Middle frontal gyrus (tissue), 1 donor: ENCODE data around the gene ISM1.

Experiments used
- DNase-seq: peaks from one replicate; pipeline ENCODE4 v3.0.0-alpha.2; 2015; ENCODE audit warnings: low spot score; ENCODE audit errors: extremely low spot score

Gene ISM1

DNA sequence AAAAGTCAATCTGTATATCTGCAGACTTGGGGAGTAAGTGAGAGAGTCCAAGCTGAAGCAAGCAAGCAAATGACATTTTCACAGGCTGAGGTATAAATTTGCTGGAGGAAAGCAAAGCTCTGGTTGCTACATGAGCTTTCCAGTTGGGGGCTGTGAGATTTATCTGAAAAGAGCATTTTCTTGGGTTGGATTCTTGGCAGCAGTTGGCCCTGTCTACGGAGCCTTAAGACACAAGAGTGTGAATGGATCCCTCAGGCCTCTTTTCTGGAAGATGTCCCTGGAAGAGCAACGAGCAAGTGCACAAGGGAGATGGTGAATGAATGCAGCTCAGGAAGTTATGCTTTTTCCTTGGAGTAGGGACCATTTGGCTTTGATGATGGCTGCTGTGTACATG is 30.8 kb downstream of the ISM1 start:
- no peak for DNase-seq

DNA sequence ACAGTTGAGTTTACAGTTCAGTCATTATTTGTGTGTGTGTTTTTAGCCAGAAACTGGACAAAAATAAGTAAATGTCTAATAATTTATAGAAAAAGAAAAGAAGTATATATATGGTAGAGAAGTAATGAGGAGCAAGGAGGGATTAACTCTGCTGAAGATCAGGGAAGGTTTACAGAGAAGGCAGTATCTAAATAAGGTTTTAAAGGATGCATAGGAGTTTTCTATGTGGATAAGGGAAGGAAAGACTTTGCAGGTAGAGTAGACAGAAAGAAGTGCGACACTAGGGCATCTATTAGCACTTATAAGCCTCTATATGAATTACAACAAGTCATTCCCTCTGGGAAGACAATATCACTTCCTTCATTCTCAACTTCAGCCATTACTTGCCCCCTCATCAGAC is 34.3 kb downstream of the ISM1 start:
- DNase-seq = no peak

DNA sequence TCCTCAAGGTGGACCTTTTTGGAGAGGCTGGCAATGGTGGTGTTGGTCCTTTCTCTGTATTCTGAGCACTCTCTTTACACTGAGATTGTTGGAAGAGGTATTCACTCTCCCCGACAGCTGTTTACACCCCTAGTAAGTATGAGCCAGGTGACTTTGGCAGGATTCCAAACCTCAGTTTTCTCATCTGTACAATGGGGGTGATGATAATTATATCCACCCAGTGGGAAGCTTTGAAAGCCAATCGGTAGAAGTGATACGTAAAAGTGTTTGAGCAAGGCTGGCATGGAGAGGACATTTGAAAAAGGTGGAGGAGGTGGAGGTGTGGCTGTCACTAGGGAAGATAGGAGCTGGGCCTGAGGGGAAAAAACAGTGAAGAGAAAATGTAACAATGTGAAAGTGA is 35.5 kb downstream of the ISM1 start:
- DNase-seq = no peak

DNA sequence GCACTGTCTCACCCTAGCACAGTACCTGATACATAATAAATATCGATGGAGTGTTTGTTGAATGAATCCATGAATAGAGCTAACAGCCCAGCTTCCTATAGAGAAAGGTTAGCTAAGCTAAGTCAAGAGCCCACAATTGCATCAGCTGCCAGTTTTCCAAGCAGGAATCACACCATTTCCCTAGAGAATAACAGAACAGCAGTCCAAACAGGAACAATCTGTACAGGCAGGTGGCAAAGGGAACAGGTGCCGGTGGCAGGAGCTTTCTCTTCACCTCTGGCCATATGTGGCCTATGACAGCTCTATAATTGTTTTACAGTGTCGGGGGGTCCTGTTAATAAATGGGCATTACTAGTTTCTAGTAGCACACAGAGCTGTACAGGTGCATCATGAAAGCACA is 38.8 kb downstream of the ISM1 start:
- DNase-seq = no peak

DNA sequence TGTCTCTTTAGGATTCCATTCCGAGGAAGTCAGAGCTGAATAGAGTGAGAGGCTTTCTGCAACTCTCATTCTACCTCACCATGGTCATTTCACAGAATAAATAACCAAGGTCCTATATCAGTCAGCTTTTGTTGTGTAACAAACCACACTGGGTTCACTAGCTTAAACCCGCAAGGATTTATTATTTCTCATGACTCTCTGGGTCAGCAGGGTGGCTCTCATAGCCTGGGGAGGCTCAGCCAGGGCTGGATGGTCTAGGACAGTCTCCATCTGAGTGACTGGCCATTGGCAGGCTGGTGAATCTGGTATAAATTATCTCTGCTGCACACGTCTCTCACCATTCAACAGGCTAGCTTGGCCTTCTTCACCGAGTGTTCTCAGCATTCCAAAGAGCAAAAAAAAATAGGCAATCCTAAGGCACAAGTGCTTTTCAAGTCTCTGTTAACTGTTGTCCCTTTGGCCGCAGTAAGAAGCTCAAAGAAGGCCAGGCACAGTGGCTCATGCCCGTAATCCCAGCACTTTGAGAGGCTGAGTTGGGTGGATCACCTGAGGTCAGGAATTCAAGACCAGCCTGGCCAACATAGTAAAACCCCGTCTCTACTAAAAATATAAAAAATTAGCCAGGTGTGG is 39.7 kb downstream of the ISM1 start:
- DNase-seq = no peak

DNA sequence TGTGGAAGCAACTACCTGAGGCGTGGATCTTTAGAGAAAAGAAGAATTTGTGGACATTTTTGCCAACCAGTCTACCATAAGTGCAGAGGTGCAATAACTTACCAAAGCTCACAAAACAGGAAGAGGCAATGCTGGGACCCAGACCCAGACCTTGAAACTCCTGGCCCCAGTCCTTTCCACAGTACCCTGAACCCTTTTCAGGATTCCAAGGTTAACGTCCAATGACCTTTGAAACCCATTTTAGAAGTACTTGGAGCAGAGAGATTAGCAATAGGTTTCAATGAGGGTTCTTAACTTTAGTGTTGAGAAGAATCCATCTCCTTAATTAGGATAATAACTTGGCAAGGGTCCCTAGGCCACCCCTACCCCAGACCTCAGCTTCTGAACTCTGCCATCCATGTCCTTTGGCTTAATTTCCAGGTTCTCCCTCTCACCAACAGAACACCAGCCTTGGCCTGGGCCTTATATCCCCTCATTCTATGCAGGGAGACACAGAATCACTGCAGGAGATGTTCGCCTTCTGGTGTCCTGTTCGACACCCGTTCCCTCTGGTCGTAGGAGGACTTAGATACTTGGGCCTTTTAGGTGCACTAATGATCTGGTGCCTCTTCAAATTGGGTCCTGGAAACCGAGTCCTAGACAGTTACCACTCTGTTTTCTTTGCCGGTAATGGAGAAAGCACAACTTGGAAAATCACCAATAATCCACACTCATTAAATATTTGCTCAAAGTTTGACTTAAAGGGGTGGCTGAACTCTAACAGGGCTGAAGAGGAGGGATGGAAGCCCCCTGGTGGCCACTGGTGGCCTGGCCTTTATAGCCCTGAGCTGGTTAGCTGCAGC is 40.6 kb downstream of the ISM1 start:
- DNase-seq = no peak

DNA sequence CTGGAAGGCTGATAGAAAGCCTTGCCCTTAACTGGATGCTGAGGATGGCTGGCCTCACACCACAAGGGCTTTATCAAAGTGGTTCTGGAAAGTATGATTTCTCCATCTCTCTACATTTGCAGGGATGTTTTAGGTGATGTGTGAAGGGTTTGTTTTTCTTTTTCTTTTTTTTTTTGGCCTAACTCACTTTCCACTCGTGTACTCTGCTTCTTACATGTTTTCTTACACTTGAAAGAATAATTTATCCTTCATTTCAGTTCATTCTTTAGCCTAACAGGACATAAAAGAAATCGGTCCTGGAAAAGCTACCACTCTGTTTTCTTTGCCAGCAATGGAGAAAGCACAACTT is 41.2 kb downstream of the ISM1 start:
- DNase-seq = no peak

DNA sequence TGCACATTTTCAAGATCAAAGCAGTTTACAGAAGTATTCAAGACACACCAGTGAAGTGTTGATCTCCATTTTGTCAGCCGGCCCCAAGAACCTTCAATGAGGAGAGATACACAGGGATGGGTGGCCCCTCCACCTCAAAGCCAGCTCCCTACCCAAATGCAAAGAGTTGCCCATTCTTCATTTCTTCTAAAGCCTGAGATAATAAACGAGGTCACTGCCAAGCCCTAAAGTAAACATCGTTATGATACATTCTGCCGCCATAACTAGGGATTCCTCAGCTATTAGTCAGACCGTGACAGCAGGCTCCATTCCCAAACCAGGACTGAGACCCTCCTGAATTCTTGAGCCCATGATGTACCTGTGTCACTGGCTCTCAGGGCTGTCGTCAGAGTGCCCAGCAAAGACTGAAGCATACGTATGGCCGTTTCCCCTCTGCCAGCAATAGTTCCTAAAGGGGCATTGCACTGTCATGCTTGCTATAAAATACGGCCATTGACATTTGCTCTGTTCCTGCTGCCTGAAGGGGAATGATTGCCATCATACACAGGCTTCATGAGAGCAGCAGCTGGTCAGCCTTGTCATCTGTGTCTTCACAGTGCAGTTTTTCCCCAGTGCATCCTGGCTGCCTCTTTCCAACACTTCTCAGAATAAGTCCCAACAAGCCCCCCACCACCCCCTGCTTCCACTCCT is 41.7 kb downstream of the ISM1 start:
- DNase-seq = no peak

DNA sequence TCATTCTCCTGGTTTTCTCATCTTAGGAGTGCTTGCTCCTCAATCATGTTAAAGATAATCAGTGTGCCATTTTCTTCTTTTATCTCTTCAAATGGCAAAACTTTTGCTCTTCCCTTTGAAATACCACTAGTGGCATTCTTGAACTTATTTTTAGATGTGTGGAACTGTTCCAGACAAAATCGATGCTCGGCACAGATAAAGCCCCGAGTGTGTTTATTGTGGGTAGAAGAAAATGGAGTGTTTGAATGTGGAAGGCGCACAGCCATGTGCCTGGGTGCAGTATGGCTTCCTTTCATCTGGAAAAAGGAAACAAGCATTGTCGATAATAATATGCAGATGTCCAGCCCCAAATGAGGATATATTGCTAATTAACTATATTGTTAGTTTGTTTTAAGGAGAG is 42.4 kb downstream of the ISM1 start:
- DNase-seq = no peak

DNA sequence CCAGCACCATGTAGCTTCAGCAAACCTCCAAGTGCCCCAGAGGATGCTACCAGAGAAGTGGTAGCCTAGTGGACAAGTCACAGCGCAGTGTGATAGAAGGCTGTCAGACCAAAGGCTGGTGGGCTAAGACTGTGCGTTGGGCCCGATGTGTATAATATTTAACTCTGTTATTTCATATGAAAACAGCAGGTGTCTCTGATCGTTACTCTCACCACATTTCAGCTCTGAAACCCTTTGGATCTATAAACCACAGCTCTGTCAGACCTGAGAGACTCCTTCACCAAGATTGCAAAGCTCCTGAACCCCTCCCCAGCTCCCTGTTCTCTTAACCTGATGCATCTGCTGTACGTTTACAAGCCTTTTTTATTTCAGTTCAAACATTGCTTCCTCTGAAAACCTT is 43.8 kb downstream of the ISM1 start:
- DNase-seq = no peak

DNA sequence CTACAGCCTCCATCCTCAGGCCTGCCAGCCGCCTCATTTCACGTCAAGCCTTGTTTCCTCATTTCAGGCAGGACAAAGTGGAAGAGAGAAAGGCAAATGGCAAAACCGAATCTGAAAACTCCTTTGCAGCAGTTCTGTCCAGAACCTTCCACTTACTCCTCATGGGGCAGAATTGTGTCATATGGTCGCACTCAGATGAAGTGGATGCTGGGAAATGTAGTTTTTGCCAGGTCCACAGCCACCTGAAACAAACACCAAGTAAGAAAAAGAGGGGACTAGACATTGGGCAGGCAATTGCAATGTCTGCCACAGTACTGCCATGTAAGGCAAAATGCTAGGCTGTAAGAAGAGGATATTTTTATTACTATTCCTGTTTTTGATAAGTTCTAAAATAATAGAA is 44.9 kb downstream of the ISM1 start:
- no peak for DNase-seq

DNA sequence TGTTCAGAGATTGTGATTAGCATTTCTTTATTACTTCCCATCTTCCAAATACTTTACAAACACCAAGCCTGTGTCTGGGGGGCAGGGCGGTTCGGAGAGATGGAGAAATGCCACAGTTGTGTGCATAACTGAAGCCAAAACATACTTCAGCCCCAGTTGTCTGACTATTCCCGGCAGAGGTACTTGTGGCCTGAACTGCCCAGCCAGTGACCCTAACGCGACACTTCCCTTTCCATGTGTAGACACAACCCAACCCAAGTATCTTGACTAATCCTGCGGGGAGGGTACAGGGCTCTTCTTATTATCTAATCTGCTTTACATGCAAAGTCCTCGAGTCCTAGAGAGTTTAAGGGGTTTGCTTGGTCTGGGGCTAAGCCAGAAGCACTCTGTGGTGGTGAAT is 46.2 kb downstream of the ISM1 start:
- DNase-seq = no peak

DNA sequence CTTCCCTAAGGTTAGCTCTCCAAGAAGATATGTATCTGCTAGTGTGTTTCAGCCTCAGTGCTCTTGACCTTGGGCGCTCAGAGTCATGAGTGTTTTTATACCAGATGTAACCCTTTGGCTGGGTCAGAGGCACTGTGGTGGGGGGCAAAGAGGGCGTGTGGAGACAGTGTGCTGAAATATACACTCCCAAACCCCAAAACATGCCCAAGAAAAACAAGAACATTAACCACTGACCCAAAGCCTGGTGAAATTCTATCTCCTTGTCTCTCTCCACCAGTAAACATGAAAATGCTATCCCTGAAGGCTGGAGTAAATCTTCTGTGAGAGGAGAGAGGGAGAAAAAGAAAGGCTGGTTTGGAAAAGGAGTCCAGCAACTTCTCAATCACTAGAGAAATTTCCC is 47.9 kb downstream of the ISM1 start:
- DNase-seq = no peak

DNA sequence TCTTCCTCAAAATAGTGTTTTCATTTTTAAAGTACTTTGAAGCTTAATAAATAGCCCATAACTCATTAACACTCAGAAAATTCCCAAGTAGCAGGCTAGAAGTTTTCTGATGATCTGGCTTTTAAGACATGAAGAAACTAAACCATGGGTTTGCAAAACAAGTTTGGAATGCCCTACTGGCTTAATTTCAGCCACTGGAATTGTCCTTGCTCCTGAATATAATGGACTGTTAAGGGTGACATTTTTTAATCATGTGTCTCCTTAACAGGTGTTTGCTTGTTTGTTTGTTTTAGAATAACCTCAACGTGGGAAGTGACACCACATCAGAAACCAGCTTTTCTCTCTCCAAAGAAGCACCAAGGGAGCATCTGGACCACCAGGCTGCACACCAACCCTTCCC is 49.1 kb downstream of the ISM1 start:
- DNase-seq = no peak

DNA sequence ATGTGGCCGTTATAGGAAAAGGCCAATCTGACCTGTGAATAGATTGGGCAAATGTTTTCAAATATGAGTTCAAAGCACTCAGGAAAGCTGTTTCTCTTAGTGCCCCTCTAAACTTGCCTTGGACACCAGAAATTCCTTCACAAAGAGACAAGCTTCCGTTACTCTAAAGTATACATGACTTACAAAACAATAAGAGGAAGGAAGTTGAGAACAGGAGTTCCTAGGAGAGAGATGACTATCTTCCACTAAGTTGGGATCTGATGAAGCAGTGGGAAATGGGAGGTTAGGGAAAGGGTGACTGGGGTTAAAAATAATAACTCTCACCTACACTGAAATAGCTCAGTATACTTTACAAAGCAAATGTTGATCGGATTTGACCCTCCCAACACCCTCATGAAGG is 50.0 kb downstream of the ISM1 start:
- no peak for DNase-seq

DNA sequence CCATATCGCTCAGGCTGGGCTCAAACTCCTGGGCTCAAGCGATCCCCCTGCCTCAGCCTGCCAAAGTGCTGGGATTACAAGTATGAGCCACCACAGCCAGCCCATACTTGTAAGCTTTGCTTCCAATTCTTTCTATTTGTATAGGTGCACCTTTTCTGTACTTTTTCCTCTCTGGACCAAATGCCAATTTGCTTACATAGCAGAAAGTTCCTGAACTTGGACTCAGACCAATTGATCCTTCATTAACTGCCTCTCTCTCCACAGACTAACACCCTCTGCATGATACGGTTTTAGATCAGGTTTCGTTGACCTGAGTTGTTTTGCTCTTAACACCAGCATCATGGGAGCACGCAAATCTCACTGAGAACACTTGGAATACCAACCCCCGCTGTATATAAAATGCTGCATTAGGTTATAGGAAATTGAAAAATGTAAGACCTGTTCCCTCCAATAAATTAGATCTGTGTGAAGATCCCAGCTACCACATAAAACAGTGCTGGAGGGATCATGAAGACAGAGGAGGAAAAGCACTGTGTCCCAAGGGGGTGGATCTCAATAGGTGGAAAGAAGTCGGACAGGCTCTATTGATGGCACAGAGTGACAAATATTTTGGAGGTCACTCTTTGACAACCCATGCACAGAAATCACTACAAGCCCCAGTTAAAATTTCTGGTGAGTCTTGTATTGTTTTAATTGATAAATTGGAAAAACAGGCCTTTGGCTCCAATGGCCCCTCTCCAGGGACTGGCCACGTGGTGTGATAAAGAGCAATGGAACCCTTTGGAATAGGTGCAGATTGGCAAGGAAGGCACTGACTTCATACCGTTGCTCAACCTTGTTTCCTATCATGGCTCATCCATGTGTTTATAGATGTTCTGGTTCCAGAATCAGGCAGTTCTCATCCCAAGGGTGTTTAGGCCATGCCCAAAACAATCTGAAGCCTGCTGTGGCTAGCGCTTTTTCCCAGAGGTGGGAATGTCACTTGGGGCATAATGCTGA is 51.2 kb downstream of the ISM1 start:
- DNase-seq = no peak

DNA sequence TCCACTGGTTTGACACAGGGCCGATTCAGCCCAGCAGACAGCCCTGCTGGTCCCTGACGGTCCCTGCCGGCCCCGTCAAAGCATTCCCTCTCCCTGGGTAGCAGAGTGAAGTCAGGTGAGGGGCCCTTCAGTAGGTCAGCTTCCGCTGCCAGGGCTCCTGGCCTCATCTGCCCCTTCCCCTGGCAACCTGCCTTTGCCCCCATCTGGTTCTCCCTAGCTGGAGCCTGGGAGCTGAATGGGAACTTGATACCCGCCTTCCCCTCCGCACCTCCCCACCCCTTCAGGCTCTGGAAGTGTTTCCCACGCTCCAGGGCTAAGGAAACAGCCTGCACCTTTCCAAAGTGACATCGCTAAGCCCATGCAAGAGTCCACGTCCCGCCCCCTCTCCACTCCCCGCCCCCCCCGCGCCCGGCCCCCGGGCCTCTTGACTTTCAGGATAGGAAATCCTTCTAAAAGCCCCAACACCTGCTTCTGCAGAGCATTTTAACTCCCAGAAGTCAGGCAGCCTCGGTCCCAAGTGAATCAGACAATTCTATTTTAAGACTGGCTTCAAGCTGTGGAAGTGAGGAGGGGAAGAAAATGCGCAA is 53.3 kb downstream of the ISM1 start:
- no peak for DNase-seq

DNA sequence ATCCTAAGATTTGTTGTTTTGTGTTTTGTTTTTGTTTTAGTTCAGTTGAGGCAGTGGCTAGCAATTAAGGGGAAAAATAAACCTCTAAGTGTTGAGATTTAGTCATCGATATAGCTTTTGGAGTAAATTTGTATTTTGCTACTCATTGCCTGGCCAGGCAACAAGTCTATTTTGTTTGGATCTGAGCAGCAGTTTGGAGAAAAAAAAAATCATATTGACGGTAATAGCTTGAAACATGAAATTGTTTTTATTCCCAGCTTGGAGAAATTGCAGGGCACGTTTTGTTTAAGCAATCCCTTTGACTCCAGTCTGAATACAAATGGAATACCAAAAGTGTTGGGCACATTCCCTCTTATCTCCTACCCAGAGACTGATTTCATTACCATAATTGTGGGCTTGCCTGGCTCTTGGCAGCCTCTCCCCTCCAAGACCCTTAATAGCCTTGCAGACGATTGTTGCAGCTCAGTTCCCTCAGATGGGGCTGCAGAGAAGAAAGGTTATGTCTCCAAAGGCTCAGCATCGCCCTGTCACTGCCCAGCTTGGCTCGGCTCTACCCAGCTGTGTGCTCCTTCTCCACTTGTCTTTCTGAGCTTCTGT is 56.0 kb downstream of the ISM1 start:
- DNase-seq = no peak

DNA sequence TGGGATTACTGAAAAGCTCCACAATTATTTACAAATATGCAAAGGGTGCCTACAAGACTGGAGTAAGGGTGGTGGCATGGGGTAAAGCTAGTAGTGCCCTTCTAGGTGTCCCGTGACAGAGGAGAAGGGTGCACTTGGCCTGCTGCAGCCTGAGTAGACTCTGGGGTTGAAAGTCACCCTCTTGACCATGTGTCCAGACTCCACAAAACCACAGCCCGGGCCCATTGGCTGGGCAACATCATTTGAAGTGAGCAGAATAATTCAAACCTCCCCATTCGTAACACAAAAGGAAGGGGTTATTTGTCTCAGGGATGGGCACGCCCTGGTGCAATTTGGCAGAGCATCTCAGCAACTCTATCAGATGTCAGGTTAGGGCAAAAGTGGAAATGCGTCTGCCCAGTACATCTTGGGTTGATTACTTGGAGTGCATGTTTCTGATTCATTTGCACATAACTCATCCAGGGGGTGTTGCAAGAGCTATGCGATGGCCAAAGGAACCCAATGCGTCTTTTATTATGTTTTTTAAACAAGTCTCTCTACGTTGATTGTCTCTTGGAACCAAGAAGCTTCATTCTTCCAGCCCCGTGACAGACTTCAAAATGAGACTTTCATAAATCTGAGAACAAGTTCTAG is 56.7 kb downstream of the ISM1 start:
- no peak for DNase-seq
